GM18951 (cell line): ENCODE results near the gene RAB20.

Experiments
- POLR2A ChIP-seq: IDR thresholded peaks from 4 replicates; pipeline ENCODE4 v1.6.1; 2011; ENCODE audit warnings: mild to moderate bottlenecking; ENCODE audit not compliant: insufficient read length, insufficient read depth; ENCODE audit errors: extremely low read depth
- in situ Hi-C: fragments of 300-500 bp; cut with MboI; formaldehyde crosslinking; loops from one replicate; pipeline ENCODE4 v1.12.0; 2022; ENCODE audit warnings: low sequenced_read_pairs, mixed read lengths, inconsistent platforms; ENCODE audit not compliant: unreplicated experiment

Gene RAB20

DNA sequence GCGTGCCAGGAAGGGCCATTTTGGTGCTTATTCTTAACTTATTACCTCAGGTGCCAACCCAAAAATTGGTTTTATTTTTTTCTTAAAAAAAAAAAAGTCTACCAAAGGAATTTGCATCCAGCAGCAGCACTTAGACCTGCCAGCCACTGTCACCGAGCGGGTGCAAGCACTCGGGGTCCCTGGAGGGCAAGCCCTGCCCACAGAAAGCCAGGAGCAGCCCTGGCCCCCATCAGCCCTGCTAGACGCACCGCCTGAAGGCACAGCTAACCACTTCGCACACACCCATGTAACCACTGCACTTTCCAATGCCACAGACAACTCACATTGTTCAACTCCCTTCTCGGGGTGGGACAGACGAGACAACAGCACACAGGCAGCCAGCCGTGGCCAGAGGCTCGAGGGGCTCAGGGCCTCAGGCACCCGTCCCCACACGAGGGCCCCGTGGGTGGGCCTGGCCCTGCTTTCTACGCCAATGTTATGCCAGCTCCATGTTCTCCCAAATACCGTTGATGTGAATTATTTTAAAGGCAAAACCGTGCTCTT is 49.3 kb downstream of the RAB20 start:
- no peak for TF ChIP-seq POLR2A
- in situ Hi-C loops: no loop called here

DNA sequence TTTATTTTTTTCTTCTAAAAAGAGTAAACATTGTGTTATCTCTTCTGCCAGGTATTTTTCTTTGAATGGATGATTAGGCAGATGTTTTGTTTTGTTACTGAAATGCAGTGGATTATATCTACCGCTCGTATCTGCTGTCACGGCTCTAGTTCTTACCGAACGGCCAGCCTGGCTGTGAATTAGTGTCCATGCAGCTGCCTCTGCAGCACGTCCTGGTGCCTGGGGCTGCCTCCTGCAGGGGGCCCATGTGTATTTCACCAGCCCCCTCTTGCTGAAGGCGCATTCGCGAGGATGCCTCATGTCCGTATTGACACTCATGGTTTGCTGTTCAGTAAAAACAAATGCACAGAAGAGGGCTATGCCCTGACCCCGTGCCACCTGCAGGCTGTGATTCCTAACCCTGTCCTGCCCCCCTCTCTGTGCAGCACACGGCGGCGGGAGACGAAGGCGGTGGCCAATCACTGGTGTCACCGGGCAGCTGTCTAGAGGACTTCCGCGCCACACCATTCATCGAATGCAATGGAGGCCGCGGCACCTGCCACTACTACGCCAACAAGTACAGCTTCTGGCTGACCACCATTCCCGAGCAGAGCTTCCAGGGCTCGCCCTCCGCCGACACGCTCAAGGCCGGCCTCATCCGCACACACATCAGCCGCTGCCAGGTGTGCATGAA is 49.9 kb downstream of the RAB20 start:
- TF ChIP-seq POLR2A: no peak
- in situ Hi-C loops: no loop called here

DNA sequence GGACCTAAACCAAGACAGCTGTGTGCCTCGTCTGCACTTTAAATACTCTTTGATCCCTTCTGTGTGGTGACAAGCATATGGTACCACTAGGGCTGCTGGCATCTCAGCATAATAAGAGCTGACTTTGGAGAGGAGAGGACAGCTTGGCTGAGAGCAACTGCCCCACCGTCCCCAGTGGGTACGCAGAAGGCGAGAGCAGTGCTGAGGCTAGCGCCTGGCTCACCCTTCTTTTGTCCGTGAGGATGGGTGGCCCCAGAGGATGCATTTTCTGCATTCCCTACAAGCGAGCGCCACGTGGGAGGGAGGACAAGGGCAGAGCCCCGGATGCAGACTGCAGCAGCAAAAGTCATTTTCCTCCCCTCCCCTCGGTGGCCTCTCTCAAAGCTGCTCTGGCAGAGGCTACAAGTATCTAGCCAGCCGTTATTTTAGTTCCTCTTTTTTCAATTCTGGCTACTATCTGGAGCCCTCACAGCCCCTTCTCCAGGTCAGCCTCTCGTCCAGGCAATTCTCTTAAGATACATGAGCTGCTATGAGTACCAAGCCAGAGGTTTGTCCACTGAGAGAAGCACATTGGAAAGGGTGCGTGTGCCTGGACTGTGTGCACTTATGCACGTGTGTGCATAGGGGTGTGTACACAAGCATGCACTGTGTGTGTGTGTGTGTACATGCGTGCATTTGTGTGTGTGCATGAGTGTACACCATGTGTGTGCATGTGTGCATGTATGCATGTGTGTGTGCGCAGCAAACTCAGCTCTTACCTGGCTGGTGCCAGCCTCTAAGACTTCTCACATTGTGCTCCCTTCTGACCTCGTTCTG is 51.3 kb downstream of the RAB20 start:
- no peak for TF ChIP-seq POLR2A
- in situ Hi-C loops: no loop called here

DNA sequence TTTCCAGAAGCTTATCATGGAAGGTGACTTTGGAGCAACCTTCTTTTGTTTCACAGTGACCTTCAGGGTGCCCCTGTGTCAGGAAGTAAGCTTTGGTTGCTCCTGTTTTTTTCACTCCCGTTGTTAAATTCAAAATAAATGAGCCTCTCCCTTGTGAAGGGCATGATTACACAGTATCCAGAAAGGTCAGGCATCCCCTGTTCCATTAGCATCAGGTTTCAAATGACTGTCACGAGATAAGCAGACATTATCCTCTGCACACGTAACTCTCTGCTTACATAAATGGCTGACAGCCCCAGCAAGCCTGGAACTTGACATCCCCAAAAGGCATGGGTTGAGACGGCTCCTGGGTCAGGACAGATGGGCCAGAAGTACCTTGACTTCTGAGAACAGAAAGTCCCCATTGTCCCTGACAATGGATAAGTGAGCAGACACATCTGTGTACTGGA is 52.0 kb downstream of the RAB20 start:
- in situ Hi-C loops: no loop called here
- TF ChIP-seq POLR2A: no peak

DNA sequence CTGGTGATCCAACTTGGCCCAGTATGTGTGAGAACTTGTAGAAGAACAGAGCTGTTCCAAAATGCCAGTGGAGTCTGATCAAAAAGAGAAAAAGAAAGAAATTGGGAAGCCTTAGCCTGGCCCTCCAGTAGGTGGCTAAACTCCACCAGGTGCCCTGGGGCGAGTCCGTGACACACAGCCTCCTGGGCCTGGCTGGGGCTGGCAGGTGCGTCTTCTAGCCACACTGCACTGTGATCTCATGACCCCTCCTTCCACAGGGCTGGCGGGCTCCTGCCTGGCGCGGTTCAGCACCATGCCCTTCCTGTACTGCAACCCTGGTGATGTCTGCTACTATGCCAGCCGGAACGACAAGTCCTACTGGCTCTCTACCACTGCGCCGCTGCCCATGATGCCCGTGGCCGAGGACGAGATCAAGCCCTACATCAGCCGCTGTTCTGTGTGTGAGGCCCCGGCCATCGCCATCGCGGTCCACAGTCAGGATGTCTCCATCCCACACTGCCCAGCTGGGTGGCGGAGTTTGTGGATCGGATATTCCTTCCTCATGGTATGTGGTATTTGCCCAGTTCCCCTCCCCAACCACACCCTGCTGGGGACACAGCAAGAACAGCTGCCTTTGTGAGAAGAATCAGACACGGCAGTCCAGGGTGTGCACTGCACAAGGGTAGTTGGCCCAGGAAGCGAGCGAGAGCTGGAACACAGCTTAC is 53.7 kb downstream of the RAB20 start:
- no peak for TF ChIP-seq POLR2A
- in situ Hi-C loops: no loop called here

DNA sequence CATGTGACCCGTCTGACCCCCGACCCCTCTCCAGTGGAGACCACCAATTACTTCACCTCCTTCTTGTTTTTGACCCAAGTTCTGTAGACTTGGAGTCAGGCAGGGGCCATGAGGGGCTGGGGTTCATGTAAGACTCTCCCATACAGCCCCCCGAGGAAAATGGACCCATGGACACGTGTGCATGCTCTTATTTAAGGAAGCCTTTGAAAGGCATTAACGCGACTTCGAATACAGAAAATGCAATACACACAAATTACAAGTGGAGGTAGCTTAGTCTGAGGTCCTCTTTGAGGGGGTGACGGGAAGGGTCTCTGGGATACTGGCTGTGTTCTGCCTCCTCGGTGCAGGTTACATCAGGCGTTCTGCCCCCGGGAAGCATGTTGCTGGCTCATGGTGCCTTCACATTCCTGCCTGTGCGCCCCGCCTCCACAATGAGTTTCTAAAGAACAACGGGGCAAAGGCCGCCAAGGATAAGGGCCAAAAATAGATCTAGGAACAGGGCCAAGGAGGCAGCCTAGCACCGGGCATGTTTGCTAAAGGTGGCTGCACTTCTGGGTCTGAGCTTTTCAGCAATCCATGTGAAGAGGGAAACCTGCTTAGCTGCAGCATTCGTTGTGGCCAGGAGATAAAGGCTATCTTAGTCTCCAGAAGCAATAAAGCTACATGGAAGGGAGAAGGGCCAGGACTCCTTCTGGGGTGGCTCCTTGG is 54.5 kb downstream of the RAB20 start:
- in situ Hi-C loops: no loop called here
- no peak for TF ChIP-seq POLR2A

DNA sequence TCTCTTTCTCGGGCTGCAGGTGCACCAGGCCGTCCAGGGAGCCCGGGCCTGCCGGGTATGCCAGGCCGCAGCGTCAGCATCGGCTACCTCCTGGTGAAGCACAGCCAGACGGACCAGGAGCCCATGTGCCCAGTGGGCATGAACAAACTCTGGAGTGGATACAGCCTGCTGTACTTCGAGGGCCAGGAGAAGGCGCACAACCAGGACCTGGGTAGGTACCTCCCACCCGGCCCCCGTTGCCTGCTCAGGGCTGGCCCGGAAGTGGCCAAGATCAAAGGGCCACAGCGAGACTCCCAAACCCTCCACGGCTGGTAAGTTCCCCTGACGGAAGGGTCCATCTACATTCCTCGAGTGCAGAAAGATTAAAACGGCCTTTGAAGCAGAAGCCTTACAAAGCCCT is 55.1 kb downstream of the RAB20 start:
- in situ Hi-C loops: no loop called here
- TF ChIP-seq POLR2A: no peak

DNA sequence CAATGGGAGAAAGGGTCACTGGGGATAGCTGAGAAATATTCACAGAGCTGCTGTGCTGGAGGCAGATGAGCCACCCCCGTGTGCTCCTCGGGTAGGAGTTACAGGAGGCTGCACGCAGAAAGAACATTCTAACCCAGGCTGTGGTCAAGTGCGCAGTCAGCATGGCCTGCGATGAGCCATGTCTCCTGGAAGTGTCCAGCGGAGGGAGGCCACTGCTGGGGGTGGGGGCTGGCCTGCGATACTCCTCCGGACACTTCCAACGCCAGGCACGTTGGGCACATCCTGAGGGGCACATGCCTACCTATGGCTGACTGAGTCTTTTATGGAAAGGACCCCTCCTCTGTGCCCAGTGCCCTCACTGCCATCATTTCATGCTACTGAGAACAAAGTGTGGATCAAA is 55.9 kb downstream of the RAB20 start:
- TF ChIP-seq POLR2A: no peak
- in situ Hi-C loops: no loop called here

DNA sequence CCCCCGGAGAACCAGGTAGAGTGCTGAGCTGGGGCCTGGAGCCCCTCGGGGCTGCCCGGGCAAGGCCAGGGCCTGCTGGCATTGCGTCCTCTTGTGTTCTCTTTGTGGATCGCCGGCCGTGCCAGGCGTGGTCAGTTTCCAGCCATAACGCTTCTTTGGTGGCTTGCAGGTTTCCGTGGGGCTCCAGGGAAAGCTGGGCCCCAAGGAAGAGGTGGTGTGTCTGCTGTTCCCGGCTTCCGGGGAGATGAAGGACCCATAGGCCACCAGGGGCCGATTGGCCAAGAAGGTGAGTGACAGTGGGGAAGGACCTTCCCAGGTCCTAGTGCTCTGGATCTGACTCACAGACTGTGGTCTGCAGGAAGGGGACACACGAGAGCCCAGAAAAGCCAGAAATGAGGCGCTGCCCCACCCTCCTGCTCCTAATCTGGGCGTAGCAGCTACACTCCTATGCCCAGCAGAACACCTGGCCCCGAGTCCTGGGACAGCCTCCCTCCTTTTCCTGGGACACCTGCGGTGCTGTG is 57.5 kb downstream of the RAB20 start:
- no peak for TF ChIP-seq POLR2A
- in situ Hi-C loops: no loop called here

DNA sequence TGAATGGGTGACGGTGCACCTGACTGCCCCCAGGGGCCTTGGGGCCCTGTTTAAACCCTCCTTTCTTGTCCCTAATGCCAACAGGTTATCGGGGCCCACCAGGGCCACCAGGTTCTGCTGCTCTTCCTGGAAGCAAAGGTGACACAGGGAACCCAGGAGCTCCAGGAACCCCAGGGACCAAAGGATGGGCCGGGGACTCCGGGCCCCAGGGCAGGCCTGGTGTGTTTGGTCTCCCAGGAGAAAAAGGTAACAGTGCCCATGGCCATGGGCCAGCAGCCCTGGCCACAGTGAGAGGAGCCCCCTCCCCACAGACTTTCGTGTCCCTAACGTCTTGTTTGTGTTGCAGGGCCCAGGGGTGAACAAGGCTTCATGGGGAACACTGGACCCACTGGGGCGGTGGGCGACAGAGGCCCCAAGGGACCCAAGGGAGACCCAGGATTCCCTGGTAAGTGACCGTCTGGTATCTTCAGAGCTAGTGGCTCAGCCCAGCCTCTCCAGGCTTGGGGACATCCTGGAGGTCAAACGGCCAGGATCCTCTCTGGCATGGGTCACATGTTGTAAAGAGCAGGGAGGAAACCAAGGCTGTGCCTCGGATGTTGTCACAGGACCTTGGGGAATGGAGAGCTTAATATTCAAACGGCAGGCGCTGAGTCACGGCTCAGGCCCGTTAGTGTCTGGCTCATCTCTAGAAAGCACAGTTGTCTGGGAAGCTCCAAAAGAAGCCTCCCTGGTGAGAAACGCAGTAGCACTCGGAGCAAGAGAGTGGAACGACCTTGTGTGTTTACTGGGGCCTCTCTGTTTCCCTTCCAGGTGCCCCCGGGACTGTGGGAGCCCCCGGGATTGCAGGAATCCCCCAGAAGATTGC is 58.3 kb downstream of the RAB20 start:
- in situ Hi-C loops: no loop called here
- TF ChIP-seq POLR2A: no peak

DNA sequence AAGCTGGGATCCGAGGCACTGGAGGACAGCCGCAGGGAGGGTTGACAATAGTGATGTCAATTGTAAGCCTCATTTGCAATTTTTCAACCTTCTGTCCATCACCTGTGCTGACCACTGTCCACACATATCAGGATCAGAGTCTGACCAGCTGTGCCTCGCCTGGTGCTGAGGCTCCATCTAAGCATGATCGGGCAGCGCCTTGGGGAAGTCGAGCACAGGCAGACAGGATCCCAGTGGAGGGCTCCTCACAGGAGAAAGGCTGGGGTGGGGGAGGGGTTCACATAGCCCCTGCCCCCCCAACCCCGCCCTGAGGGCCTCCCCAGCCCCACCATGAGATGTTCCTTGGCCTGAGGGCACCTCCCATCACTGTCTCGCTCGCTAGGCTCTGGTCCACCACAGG is 60.3 kb downstream of the RAB20 start:
- in situ Hi-C loops: no loop called here
- no peak for TF ChIP-seq POLR2A

DNA sequence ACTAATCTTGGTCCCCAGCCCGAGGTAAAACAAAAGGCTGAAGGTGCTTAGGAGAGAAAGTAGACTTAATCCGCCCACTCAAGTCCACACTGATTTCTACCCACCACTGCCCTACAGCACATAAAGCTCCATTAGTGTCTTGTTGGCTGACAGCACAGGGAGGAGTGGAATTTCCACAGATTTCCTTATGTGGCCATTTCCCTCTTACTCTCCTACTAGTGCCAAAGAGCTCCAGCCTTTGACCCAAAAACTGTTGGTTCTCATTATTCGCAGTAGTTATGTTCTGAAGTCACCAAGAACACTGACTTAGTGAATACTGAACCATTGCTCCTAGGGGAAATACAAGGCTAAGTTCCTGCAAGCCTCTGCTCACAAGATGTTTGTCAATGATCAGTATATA is 61.2 kb downstream of the RAB20 start:
- TF ChIP-seq POLR2A: no peak
- in situ Hi-C loops: no loop called here
